Thyroid gland (tissue), 4 donors: ENCODE data around the gene PREX1.

Experiments used
- CTCF ChIP-seq, 6 experiments: fragments of 200-600 bp in 3 of 6; fragments of 450-650 bp in 3 of 6; sonication (generic) in 3 of 6; IDR thresholded peaks; one replicate each; pipeline ENCODE4 v1.5.1; 2016 to 2019; ENCODE audit warnings: antibody characterized with exemption in 6 of 6, mild to moderate bottlenecking in 2 of 6, inconsistent platforms in 1 of 6, moderate library complexity in 1 of 6
- POLR2A ChIP-seq, 2 donors: fragments of 450-650 bp; IDR thresholded peaks; one replicate each; pipeline ENCODE4 v1.6.1; 2017; ENCODE audit warnings: antibody characterized with exemption in 2 of 2, mild to moderate bottlenecking in 2 of 2, moderate library complexity in 1 of 2

GRCh38 chr20:48802647-48803046, 25.2 kb downstream of the PREX1 start:
- TF ChIP-seq CTCF (IDR thresholded peaks at IDR 0.05) (no peak), POLR2A (IDR thresholded peaks at IDR 0.05) (no peak)
